ENCODE results near the gene ZNF566. TPM values are rescaled to one million over a fixed set of nuclear protein-coding genes. Genes with fewer than 3 reads are reported as not detected.

The ZNF566 gene
- total and polyA plus RNA-seq, 2 donors (not counting 1 experiment from before 2014, with no cell fraction given) = 9.1 to 26.6 TPM

DNA sequence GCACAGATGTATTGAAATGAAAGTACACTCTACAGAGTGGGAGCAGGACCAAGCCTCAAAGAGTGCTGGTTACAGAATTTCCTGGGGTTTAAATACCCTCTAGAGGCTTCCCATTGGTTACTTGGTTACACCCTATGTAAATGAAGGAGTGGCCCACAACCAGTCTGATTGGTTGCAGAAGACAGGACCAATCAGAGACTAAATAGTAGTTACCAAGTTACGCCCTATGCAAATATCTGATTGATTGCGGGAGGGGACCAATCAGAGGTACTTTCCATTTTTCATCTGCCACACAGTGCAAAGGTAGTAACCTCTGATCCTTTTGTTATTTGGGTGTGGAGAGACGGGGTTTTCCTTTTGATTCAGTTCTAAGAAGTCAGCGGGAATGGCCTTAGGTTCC lies 65.4 kb downstream of the ZNF566 start:
- Histone ChIP-seq H3K36me3 (replicated peaks in 1 of 2; ENCODE audit: control extremely low read depth in 1 of 2, control insufficient read depth in 1 of 2, extremely low read depth in 1 of 2, insufficient read depth in 2 of 2, low read length in 1 of 2) (no peaks in the 10 kb centered on the region), H2AFZ (ENCODE audit: insufficient read depth, low read depth, low read length, poor library complexity, severe bottlenecking) (no peak overlapping the region), H3K79me2 (ENCODE audit: control insufficient read depth, insufficient read depth, low read length) (no peaks in the 10 kb centered on the region), H4K20me1 (ENCODE audit: control insufficient read depth, insufficient read depth, low read length, poor library complexity, severe bottlenecking) (no peaks in the 10 kb centered on the region), H3K9me3 (ENCODE audit: control extremely low read depth in 1 of 3, control insufficient read depth in 2 of 3, insufficient read depth in 1 of 3, low read length in 2 of 3) (peaks cover 0 to 30% (median 0%) of the 10 kb centered on the region in 3 donors), H3K4me1 (ENCODE audit: control insufficient read depth in 2 of 2, insufficient read depth in 2 of 2, low read length in 2 of 2) (peaks cover 8 to 9% of the 10 kb centered on the region in 2 donors), H3K27me3 (replicated peaks in 1 of 4; ENCODE audit: control extremely low read depth in 1 of 4, control insufficient read depth in 3 of 4, insufficient read depth in 4 of 4, low read length in 3 of 4) (peaks cover 0 to 21% (median 13%) of the 10 kb centered on the region in 4 experiments), H3K9ac (ENCODE audit: low read length) (no peak overlapping the region), H3K4me2 (replicated peaks; ENCODE audit: low read depth, low read length, poor library complexity, severe bottlenecking) (no peak overlapping the region), H3K27ac (ENCODE audit: low read length in 2 of 2) (no peak overlapping the region), H3K4me3 (ENCODE audit: control extremely low read depth in 1 of 5, extremely low read depth in 1 of 5, insufficient read depth in 1 of 5, low read depth in 2 of 5, low read length in 4 of 5) (no peak overlapping the region)
- Mint-ChIP-seq H3K9me3 (ENCODE audit: insufficient read depth) (peaks cover 12% of the 10 kb centered on the region), H3K27me3 (peaks cover 25% of the 10 kb centered on the region), H3K4me1 (peaks cover 7% of the 10 kb centered on the region), H3K4me3 (no peak overlapping the region), H3K27ac (no peak overlapping the region)
- ATAC-seq (ENCODE audit: low read depth) (no peak), DNase-seq (no peak)
- ChIA-PET CTCF (no interaction called here), POLR2A (no interaction called here)
- whole genome bisulfite sequencing (ENCODE audit: insufficient coverage) = 100% methylated on average over 2 of the region's 4 CpGs
- intact Hi-C loops (cut with micrococcal nuclease) = no loop called here
- TF ChIP-seq, protein P1, sequence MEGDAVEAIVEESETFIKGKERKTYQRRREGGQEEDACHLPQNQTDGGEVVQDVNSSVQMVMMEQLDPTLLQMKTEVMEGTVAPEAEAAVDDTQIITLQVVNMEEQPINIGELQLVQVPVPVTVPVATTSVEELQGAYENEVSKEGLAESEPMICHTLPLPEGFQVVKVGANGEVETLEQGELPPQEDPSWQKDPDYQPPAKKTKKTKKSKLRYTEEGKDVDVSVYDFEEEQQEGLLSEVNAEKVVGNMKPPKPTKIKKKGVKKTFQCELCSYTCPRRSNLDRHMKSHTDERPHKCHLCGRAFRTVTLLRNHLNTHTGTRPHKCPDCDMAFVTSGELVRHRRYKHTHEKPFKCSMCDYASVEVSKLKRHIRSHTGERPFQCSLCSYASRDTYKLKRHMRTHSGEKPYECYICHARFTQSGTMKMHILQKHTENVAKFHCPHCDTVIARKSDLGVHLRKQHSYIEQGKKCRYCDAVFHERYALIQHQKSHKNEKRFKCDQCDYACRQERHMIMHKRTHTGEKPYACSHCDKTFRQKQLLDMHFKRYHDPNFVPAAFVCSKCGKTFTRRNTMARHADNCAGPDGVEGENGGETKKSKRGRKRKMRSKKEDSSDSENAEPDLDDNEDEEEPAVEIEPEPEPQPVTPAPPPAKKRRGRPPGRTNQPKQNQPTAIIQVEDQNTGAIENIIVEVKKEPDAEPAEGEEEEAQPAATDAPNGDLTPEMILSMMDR (IDR thresholded peaks at IDR 0.05) = no peak
- no peak for TF ChIP-seq EZH2 (IDR thresholded peaks at IDR 0.05; ENCODE audit: borderline replicate concordance, insufficient read depth, low read depth, low read length, poor library complexity, severe bottlenecking)

DNA sequence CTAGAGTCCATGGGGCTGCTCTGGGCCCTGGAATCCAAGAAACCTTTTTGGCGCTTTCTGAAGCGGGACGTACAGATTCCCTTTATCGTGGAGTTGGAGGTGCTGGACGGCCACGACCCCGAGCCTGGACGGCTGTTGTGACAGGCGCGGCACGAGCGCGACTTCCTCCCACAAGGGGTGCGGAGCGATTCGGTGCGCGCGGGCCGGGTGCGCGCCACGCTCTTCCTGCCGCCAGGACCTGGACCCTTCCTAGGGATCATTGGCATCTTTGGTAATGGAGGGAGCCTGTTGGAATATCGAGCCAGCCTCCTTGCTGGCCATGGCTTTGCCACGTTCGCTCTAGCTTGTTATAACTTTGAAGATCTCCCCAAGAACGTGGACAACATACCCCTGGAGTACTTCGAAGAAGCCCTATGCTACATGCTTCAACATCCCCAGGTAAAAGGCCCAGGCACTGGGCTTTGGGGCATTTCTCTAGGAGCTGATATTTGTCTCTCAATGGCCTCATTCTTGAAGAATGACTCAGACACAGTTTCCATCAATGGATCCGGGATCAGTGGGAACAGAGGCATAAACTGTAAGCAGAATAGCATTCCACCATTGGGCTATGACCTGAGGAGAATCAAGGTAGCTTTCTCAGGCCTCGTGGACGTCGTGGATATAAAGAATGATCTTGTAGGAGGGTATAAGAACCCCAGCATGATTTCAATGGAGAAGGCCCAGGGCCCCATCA lies 67.4 kb downstream of the ZNF566 start:
- Histone ChIP-seq H3K27me3 (replicated peaks in 1 of 4; ENCODE audit: control extremely low read depth in 1 of 4, control insufficient read depth in 3 of 4, insufficient read depth in 4 of 4, low read length in 3 of 4) (peaks cover 0 to 21% (median 13%) of the 10 kb centered on the region in 4 experiments), H3K36me3 (replicated peaks in 1 of 2; ENCODE audit: control extremely low read depth in 1 of 2, control insufficient read depth in 1 of 2, extremely low read depth in 1 of 2, insufficient read depth in 2 of 2, low read length in 1 of 2) (no peaks in the 10 kb centered on the region), H3K4me3 (ENCODE audit: control extremely low read depth in 1 of 5, extremely low read depth in 1 of 5, insufficient read depth in 1 of 5, low read depth in 2 of 5, low read length in 4 of 5) (peak overlapping the region in 4 of 5 experiments; percentile 4 to 52 (median 45)), H3K79me2 (ENCODE audit: control insufficient read depth, insufficient read depth, low read length) (peaks cover 15% of the 10 kb centered on the region), H4K20me1 (ENCODE audit: control insufficient read depth, insufficient read depth, low read length, poor library complexity, severe bottlenecking) (peaks cover 12% of the 10 kb centered on the region), H3K27ac (ENCODE audit: low read length in 2 of 2) (no peak overlapping the region), H3K4me1 (ENCODE audit: control insufficient read depth in 2 of 2, insufficient read depth in 2 of 2, low read length in 2 of 2) (peaks cover 17 to 23% of the 10 kb centered on the region in 2 donors), H2AFZ (ENCODE audit: insufficient read depth, low read depth, low read length, poor library complexity, severe bottlenecking) (peak overlapping the region; percentile 81), H3K9me3 (ENCODE audit: control extremely low read depth in 1 of 3, control insufficient read depth in 2 of 3, insufficient read depth in 1 of 3, low read length in 2 of 3) (peaks cover 0 to 24% (median 0%) of the 10 kb centered on the region in 3 donors), H3K4me2 (replicated peaks; ENCODE audit: low read depth, low read length, poor library complexity, severe bottlenecking) (peak overlapping the region; percentile 75), H3K9ac (ENCODE audit: low read length) (peak overlapping the region; percentile 59)
- Mint-ChIP-seq H3K9me3 (ENCODE audit: insufficient read depth) (peaks cover 9% of the 10 kb centered on the region), H3K4me3 (peak overlapping the region; percentile 60), H3K27me3 (peaks cover 25% of the 10 kb centered on the region), H3K4me1 (peaks cover 25% of the 10 kb centered on the region), H3K27ac (peak overlapping the region; percentile 3)
- ATAC-seq (ENCODE audit: low read depth) (no peak), DNase-seq (no peak)
- WGBS (ENCODE audit: insufficient coverage) = 36% methylated on average over 32 of the region's 33 CpGs
- POLR2A ChIA-PET = interaction anchor here (0.5 kb wide), 1 partner anchor 149 kb away, joined by 4 read pairs; no protein-coding TSS in a partner anchor
- intact Hi-C loops (cut with micrococcal nuclease) = no loop called here
- CTCF ChIA-PET = no interaction called here
- TF ChIP-seq, protein P1 (IDR thresholded peaks at IDR 0.05) = no peak
- no peak for TF ChIP-seq EZH2 (IDR thresholded peaks at IDR 0.05; ENCODE audit: borderline replicate concordance, insufficient read depth, low read depth, low read length, poor library complexity, severe bottlenecking)
